Measurements from ENCODE around the gene CH25H. TPM values are rescaled to one million over a fixed set of nuclear protein-coding genes. Genes with fewer than 3 reads are reported as not detected.

Gene CH25H
- total RNA-seq, 1 donor from 2014 or later, result not detected

GRCh38 chr10:89175816-89176215, 31.3 kb downstream of the CH25H start:
- no peak overlapping the region for H3K4me3 ChIP-seq
- no peak for DNase-seq (ENCODE audit: low spot score)
- no peaks in the 10 kb centered on the region for H4K20me1 ChIP-seq (ENCODE audit: low read depth)
- Mint-ChIP-seq H3K9me3 (no peaks in the 10 kb centered on the region), H3K36me3 (no peaks in the 10 kb centered on the region), H3K27me3 (ENCODE audit: insufficient read depth, low read depth) (no peaks in the 10 kb centered on the region), H3K27ac (no peak overlapping the region), H3K4me3 (no peak overlapping the region), H3K4me1 (peaks cover 8% of the 10 kb centered on the region)
- peaks cover 10% of the 10 kb centered on the region for H3F3A ChIP-seq (ENCODE audit: low read depth)
- H3K4me2 ChIP-seq, result no peak overlapping the region
- H3K79me2 ChIP-seq (ENCODE audit: low read depth), result no peaks in the 10 kb centered on the region
- no peaks in the 10 kb centered on the region for H3K27me3 ChIP-seq
- H3K9me3 ChIP-seq (ENCODE audit: low read depth), result no peaks in the 10 kb centered on the region
- H3K36me3 ChIP-seq, result no peaks in the 10 kb centered on the region
- H3K9ac ChIP-seq, result no peak overlapping the region
- peaks cover 19% of the 10 kb centered on the region for H3K4me1 ChIP-seq
- no peak for TF ChIP-seq EZH2 (IDR thresholded peaks at IDR 0.05)
- TF ChIP-seq, protein P1, sequence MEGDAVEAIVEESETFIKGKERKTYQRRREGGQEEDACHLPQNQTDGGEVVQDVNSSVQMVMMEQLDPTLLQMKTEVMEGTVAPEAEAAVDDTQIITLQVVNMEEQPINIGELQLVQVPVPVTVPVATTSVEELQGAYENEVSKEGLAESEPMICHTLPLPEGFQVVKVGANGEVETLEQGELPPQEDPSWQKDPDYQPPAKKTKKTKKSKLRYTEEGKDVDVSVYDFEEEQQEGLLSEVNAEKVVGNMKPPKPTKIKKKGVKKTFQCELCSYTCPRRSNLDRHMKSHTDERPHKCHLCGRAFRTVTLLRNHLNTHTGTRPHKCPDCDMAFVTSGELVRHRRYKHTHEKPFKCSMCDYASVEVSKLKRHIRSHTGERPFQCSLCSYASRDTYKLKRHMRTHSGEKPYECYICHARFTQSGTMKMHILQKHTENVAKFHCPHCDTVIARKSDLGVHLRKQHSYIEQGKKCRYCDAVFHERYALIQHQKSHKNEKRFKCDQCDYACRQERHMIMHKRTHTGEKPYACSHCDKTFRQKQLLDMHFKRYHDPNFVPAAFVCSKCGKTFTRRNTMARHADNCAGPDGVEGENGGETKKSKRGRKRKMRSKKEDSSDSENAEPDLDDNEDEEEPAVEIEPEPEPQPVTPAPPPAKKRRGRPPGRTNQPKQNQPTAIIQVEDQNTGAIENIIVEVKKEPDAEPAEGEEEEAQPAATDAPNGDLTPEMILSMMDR (IDR thresholded peaks at IDR 0.05), result no peak
- no peak for TF ChIP-seq EZH2phosphoT487 (IDR thresholded peaks at IDR 0.05)
- H3K27ac ChIP-seq, result no peak overlapping the region
- no peak overlapping the region for H2AFZ ChIP-seq (replicated peaks)

- TF ChIP-seq EZH2 (IDR thresholded peaks at IDR 0.05) (no peak), EZH2phosphoT487 (IDR thresholded peaks at IDR 0.05) (no peak)
- TF ChIP-seq, protein P1 (IDR thresholded peaks at IDR 0.05), result no peak
- peak overlapping the region; percentile 42 for H3K27ac ChIP-seq
- no peak overlapping the region for H2AFZ ChIP-seq (replicated peaks)
- Mint-ChIP-seq H3K36me3 (no peaks in the 10 kb centered on the region), H3K9me3 (no peaks in the 10 kb centered on the region), H3K27ac (no peak overlapping the region), H3K4me3 (no peak overlapping the region), H3K4me1 (peaks cover 8% of the 10 kb centered on the region), H3K27me3 (ENCODE audit: insufficient read depth, low read depth) (no peaks in the 10 kb centered on the region)
- peaks cover 19% of the 10 kb centered on the region for H3K4me1 ChIP-seq
- no peak overlapping the region for H3K4me3 ChIP-seq
- no peaks in the 10 kb centered on the region for H3K9me3 ChIP-seq (ENCODE audit: low read depth)
- H3K36me3 ChIP-seq, result no peaks in the 10 kb centered on the region
- H3F3A ChIP-seq (ENCODE audit: low read depth), result peaks cover 10% of the 10 kb centered on the region
- peak overlapping the region; percentile 45 for H3K4me2 ChIP-seq
- H3K9ac ChIP-seq, result no peak overlapping the region
- DNase-seq (ENCODE audit: low spot score), result no peak
- no peaks in the 10 kb centered on the region for H4K20me1 ChIP-seq (ENCODE audit: low read depth)
- H3K27me3 ChIP-seq, result no peaks in the 10 kb centered on the region
- H3K79me2 ChIP-seq (ENCODE audit: low read depth), result no peaks in the 10 kb centered on the region
These were observed 34.0 kb downstream of the CH25H start for GRCh38 chr10:89173075-89173474.

GRCh38 chr10:89171996-89172395, 35.1 kb downstream of the CH25H start:
- no peak overlapping the region for H3K27ac ChIP-seq
- Mint-ChIP-seq H3K9me3 (no peaks in the 10 kb centered on the region), H3K4me1 (peaks cover 8% of the 10 kb centered on the region), H3K4me3 (no peak overlapping the region), H3K27me3 (ENCODE audit: insufficient read depth, low read depth) (no peaks in the 10 kb centered on the region), H3K27ac (no peak overlapping the region), H3K36me3 (no peaks in the 10 kb centered on the region)
- H2AFZ ChIP-seq (replicated peaks), result no peak overlapping the region
- peaks cover 10% of the 10 kb centered on the region for H3F3A ChIP-seq (ENCODE audit: low read depth)
- H3K9ac ChIP-seq, result no peak overlapping the region
- H3K36me3 ChIP-seq, result no peaks in the 10 kb centered on the region
- no peaks in the 10 kb centered on the region for H3K79me2 ChIP-seq (ENCODE audit: low read depth)
- DNase-seq (ENCODE audit: low spot score), result no peak
- peaks cover 19% of the 10 kb centered on the region for H3K4me1 ChIP-seq
- no peak overlapping the region for H3K4me3 ChIP-seq
- no peak for TF ChIP-seq EZH2phosphoT487 (IDR thresholded peaks at IDR 0.05)
- TF ChIP-seq, protein P1 (IDR thresholded peaks at IDR 0.05), result no peak
- no peak for TF ChIP-seq EZH2 (IDR thresholded peaks at IDR 0.05)
- H3K9me3 ChIP-seq (ENCODE audit: low read depth), result no peaks in the 10 kb centered on the region
- H3K27me3 ChIP-seq, result no peaks in the 10 kb centered on the region
- no peaks in the 10 kb centered on the region for H4K20me1 ChIP-seq (ENCODE audit: low read depth)
- H3K4me2 ChIP-seq, result no peak overlapping the region

Measured in neural progenitor cell (in vitro differentiated cells).